Measurements from ENCODE around the gene CAPN10.

Gene CAPN10

GRCh38 chr2:240622531-240623235 lies 36.1 kb downstream of the CAPN10 start:
- no peak overlapping the region for H2AFZ ChIP-seq

GRCh38 chr2:240623531-240624010 lies 37.0 kb downstream of the CAPN10 start:
- Histone ChIP-seq H3K9ac (no peak overlapping the region), H3K4me1 (no peaks in the 10 kb centered on the region), H3K9me3 (ENCODE audit: control insufficient read depth, low read length) (no peaks in the 10 kb centered on the region), H3K36me3 (ENCODE audit: control insufficient read depth, insufficient read depth, low read length) (no peaks in the 10 kb centered on the region), H3K4me3 (ENCODE audit: low read depth, low read length) (no peak overlapping the region), H3K27me3 (ENCODE audit: control insufficient read depth, insufficient read depth, low read length) (no peaks in the 10 kb centered on the region), H3K27ac (no peak overlapping the region), H2AFZ (no peak overlapping the region), H3K4me2 (ENCODE audit: low read length) (no peak overlapping the region), H3K79me2 (no peaks in the 10 kb centered on the region)
- no peak for TF ChIP-seq CTCF (IDR thresholded peaks at IDR 0.05)

More at GRCh38 chr2:240622531-240623235, 36.1 kb downstream of the CAPN10 start:
- no peak overlapping the region for H3K4me3 ChIP-seq (ENCODE audit: low read depth, low read length)
- H3K36me3 ChIP-seq (ENCODE audit: control insufficient read depth, insufficient read depth, low read length): no peaks in the 10 kb centered on the region
- no peak overlapping the region for H3K4me2 ChIP-seq (ENCODE audit: low read length)
- H3K79me2 ChIP-seq: no peaks in the 10 kb centered on the region
- H3K27me3 ChIP-seq (ENCODE audit: control insufficient read depth, insufficient read depth, low read length): no peaks in the 10 kb centered on the region
- no peak overlapping the region for H3K27ac ChIP-seq
- TF ChIP-seq CTCF (IDR thresholded peaks at IDR 0.05): no peak
- H3K4me1 ChIP-seq: no peaks in the 10 kb centered on the region
- peaks cover under 1% of the 10 kb centered on the region for H3K9me3 ChIP-seq (ENCODE audit: control insufficient read depth, low read length)
- no peak overlapping the region for H3K9ac ChIP-seq

GRCh38 chr2:240624011-240624949 lies 37.7 kb downstream of the CAPN10 start:
- Histone ChIP-seq H3K27ac (no peak overlapping the region), H3K4me1 (no peaks in the 10 kb centered on the region), H3K9ac (no peak overlapping the region), H3K79me2 (no peaks in the 10 kb centered on the region), H2AFZ (no peak overlapping the region), H3K4me3 (ENCODE audit: low read depth, low read length) (no peak overlapping the region), H3K36me3 (ENCODE audit: control insufficient read depth, insufficient read depth, low read length) (no peaks in the 10 kb centered on the region), H3K27me3 (ENCODE audit: control insufficient read depth, insufficient read depth, low read length) (no peaks in the 10 kb centered on the region), H3K9me3 (ENCODE audit: control insufficient read depth, low read length) (no peaks in the 10 kb centered on the region), H3K4me2 (ENCODE audit: low read length) (no peak overlapping the region)
- TF ChIP-seq CTCF (IDR thresholded peaks at IDR 0.05): no peak

GRCh38 chr2:240624950-240625621 lies 38.6 kb downstream of the CAPN10 start, which contains the start of gene GPR35:
GPR35 (plus strand) TSS chr2:240625480; CDS start chr2:240629953, 4,473 bp downstream.
- Histone ChIP-seq H3K27ac (no peak within 1 kb of the TSS), H3K9me3 (ENCODE audit: control insufficient read depth, low read length) (no peaks in the 10 kb centered on the region), H3K79me2 (no peaks in the 10 kb centered on the region), H3K27me3 (ENCODE audit: control insufficient read depth, insufficient read depth, low read length) (no peaks in the 10 kb centered on the region), H2AFZ (no peak within 1 kb of the TSS), H3K9ac (no peak within 1 kb of the TSS), H3K4me3 (ENCODE audit: low read depth, low read length) (no peak within 1 kb of the TSS), H3K4me2 (ENCODE audit: low read length) (no peak within 1 kb of the TSS), H3K4me1 (no peaks in the 10 kb centered on the region), H3K36me3 (ENCODE audit: control insufficient read depth, insufficient read depth, low read length) (no peaks in the 10 kb centered on the region)
- no peak for TF ChIP-seq CTCF (IDR thresholded peaks at IDR 0.05)
